HG03432 (cell line): ENCODE results near the gene MON1A.

Experiments
- ATAC-seq: cut with Tn5 transposase; IDR thresholded peaks from one replicate; pipeline ENCODE4 v1.9.1; 2021; ENCODE audit warnings: mild to moderate bottlenecking, moderate library complexity; ENCODE audit not compliant: unreplicated experiment

MON1A gene

GRCh38 chr3:49896345-49896744, 33.3 kb downstream of the MON1A start:
- no peak for ATAC-seq

- no peak for ATAC-seq
These were observed 33.8 kb downstream of the MON1A start for GRCh38 chr3:49895791-49896190.

GRCh38 chr3:49889296-49889695, 40.3 kb downstream of the MON1A start:
- no peak for ATAC-seq

DNA sequence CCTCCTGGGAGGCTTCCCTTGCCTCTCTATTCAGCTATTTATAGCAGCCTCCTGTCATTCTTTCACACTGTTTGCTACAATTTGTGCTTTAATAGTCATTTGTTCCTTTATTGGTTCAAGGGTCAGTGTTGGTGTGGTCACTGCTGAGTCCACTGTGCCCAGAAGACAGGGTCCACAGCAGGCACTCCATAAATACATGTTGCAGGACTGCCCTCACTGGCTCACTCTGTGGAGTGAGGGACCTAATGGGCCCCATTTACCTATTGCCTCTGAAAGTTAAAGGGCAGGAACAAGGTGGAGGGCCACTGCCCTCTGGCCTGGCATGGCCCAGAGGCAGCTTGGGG, 42.7 kb downstream of the MON1A start:
- no peak for ATAC-seq

DNA sequence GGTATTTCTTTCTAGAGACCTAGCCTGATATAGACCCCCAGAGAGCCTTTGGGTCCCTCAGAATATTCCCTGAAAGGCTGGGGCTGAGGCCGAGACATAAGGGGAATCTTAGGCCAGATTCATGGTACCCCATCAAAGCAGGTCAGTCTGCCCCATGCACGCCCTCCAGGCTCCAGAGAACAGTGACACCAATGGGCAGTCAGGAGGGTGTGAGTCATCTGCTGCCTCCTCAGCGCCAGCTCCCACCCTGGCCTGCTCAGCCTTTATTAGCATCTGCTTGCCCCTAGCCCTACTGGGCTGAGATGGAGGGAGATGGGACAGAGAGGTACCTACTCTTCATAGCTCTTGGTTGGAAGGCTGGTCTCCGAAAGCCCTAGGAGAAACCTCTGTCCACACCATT, 45.6 kb downstream of the MON1A start:
- ATAC-seq = no peak

GRCh38 chr3:49882166-49882565, 47.4 kb downstream of the MON1A start:
- ATAC-seq = no peak

- no peak for ATAC-seq
These were observed 48.9 kb downstream of the MON1A start for GRCh38 chr3:49880581-49881315.

- no peak for ATAC-seq
These were observed 49.9 kb downstream of the MON1A start for GRCh38 chr3:49879721-49880120.

GRCh38 chr3:49878686-49879085, 50.9 kb downstream of the MON1A start:
- ATAC-seq = no peak

DNA sequence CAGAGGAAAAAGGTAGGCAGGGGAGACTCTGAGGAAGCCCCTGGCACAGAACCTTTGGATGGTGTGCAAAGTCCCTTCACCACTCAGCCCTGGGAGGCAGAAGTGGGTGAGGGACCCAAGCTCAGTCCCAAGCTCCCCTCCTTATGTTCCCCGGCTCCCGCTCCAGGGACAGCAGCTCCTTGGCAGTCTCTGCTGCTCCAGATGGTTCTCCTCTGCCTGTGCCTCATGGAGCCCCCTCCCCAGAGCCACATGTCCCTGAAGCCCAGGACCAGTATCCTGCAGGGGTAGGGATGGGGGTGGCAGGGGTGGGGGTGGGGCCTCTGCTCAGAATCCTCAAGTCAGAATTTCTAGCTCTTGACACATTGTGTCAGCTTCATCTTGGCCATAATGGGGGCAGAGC, 51.9 kb downstream of the MON1A start:
- no peak for ATAC-seq

- ATAC-seq = no peak
These were observed 53.0 kb downstream of the MON1A start for GRCh38 chr3:49876567-49876966.

DNA sequence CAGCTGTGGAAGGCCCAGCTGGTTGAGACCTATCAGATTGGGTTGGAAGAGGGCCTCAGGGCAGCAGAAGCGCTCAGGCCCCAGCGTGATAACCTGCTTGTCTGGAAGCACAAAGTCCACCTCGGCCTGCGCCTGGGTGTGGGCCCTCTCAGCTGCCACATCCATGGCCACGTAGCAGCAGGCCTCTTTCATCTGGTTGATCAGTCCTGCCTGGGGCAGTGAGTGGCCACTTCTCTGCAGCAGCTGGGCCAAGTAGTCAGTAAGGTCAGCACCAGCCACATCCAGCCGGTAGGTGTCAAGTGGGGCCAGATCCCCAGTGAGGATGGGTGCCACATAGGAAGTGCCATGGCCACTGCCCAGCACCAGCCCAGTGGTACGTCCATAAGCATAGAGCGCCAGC, 56.0 kb downstream of the MON1A start:
- no peak for ATAC-seq

DNA sequence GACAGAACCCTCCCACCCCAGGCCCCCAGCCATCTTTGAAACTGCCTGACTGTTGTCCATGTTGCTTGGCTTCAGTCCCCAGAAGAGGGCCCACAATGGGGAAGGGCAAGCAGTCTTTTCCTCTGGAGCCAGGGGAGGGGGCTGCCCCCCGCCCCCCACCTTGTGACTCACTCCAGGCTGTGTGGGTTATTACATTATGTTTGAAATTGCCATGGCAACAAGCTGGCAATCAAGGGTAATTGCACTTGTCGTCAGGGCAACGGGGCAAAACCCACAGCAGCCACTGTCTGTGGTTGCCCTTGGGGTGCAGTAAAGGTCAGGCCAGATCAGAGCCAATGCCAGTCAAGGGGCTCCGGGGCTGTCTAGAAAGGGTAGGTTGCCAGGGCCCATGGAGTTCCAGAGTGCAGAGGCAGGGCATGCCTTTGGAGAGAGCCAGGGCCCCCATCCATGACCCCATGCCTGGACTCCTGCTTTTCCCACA, 56.8 kb downstream of the MON1A start:
- no peak for ATAC-seq

DNA sequence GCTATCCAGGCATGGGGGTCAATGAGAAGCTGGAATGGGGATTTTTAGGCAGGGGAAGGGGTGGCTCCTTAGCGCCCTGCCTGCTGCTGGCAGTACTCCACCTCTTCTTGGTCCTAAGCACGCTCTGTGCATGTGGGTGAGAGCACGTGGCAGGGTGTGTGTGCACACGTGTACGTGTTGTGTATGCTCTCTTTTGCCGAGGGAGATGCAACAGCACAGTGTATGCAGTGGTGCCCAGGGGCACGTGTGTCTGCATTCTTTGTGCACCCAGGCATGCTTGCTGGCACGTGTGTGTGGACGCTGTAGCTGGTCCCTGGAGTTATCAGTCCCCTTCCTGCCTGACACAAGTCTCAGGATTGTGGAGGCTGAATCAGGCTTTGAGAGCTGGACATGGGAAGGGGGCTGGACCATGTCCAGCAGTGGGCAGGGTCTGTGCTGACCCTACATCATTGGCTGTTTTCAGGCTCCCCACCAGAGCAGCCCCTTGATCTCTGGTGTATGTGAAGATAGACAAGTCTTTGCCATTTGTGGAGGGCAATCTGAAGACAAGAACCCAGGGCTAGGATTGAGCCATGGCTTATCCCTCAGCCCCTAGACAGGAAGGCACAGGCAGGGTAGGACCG, 58.0 kb downstream of the MON1A start:
- ATAC-seq = no peak

DNA sequence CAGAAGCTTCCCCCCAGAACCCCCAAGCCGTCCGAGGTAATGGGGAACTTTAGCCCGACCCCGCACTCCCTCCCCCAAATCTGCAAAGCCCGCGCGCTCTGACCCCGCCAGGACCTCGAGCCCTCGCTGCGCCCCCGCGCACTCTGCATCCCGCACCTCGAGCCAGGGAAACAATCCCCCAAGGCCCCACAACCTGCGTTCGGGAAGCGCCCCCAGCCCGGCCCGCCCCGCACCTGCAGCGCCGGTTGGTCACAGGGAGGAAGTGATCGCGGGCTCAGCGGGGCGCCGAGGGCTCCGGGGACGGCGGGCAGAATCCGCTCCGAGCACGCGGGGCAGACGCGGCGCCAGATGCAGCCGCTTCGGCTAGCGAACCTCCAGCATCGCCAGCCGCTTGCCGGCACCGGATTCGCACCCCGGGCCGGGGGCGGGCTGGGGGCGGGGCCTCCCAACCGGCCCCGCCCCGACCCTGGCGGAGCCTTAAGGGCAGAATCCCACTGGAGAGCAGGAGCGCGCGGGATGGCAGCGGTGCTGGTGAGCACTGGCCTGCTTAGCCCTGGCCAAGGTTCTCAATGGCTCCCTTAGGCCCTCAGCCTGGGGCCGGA, 60.0 kb downstream of the MON1A start, which contains the start of gene CAMKV:
CAMKV (minus strand) TSS at position 382 of the 602 bp plus-strand sequence. CDS start 7,518 bp downstream, outside the sequence.
- ATAC-seq = no peak

- no peak for ATAC-seq
These were observed 60.6 kb downstream of the MON1A start for GRCh38 chr3:49868862-49869466.

DNA sequence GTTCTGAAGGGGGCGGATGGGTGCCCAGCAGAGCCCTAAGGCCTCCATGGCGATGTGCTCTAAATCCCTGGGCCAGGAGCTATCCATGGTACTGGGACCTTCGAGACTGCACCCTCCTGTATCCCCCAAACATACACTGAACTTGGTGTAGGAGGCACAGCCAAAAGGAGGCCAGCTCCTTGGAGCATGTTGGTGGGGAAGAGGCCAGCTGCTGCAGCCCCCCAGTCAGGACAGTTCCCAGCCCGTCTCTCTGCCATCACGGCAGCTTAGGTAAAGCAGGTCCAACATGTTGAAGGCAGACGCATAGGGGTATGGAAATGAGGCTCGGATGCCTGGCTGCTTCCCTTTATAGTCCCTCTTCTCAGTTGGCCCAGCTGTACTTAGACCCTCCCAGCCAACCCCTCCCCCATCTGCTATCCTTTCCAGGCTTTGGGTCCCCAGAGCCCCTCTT, 61.7 kb downstream of the MON1A start:
- no peak for ATAC-seq

DNA sequence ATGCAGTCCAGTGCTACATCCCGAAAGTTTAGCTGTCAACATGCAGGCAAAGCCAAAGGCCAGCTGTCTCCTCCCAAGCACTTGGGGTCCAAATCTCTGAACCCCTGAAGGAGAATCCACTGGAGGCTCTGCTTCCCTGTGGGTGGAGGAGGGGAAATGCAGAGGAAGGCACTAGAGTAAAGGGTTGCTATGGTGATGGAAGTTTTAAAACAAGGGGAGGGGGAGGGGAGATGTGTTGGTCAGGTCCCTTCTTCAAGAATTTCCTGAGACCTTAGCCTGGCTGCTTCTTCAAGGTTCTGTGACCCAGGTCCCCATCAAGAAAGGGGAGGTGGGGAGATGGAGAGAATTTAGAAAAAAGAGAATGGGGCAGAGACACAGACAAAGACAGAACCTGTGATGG, 62.2 kb downstream of the MON1A start:
- no peak for ATAC-seq

- ATAC-seq = no peak
These were observed 64.3 kb downstream of the MON1A start for GRCh38 chr3:49865198-49865784.

- no peak for ATAC-seq
These were observed 65.1 kb downstream of the MON1A start for GRCh38 chr3:49864505-49864904.

- no peak for ATAC-seq
These were observed 69.9 kb downstream of the MON1A start for GRCh38 chr3:49859576-49860305.
